GM12878 (cell line): Measurements from ENCODE around the gene C10orf105. TPM values are rescaled to one million over a fixed set of nuclear protein-coding genes. Genes with fewer than 3 reads are reported as not detected.

Experiments used
- ATAC-seq: fragments of 200-7000 bp; cut with Tn5 transposase; 3 replicates; pipeline ENCODE4 v1.9.1; 2020; ENCODE audit warnings: mild to moderate bottlenecking, moderate library complexity
- BruUV-seq: library from RNA; stranded (reverse); fragments of 400-500 nt; replicated peaks from 2 replicates; lab custom pipeline; 2021; lab: Mats Ljungman, UMichigan
- CTCF ChIA-PET: fragments of 300-600 bp; sonication (Branson Sonifier 250); formaldehyde crosslinking; extraction: SDS; loops from one replicate; lab custom pipeline; 2021; ENCODE audit warnings: inconsistent platforms; lab: Yijun Ruan, JAX
- POLR2A ChIA-PET: fragments of 350-600 bp; formaldehyde crosslinking; extraction: SDS; loops from one replicate; lab custom pipeline; 2021; ENCODE audit warnings: inconsistent platforms; lab: Charles Lee
- RAD21 ChIA-PET: fragments of 300-600 bp; sonication (Branson Sonifier 250); formaldehyde crosslinking; loops from one replicate; lab custom pipeline; 2023; ENCODE audit warnings: antibody characterized with exemption; ENCODE audit not compliant: unreplicated experiment; lab: Charles Lee
- SMC1A ChIA-PET: fragments of 300-600 bp; sonication (Branson Sonifier 250); formaldehyde crosslinking; loops from one replicate; lab custom pipeline; 2023; ENCODE audit not compliant: unreplicated experiment, uncharacterized antibody; lab: Charles Lee
- DNase-seq: peaks from one replicate; pipeline ENCODE4 v3.0.0-alpha.2; 2011; ENCODE audit warnings: low read depth, low spot score
- FAIRE-seq: peaks from 3 replicates; lab custom pipeline; 2011; peaks lifted over from hg19 to GRCh38; lab: Jason Lieb, UNC
- H2AFZ ChIP-seq: 2 replicates; pipeline ENCODE4 v1.6.0; 2011; ENCODE audit warnings: low read depth, low read length, control low read depth; ENCODE audit not compliant: control insufficient read depth
- H3K27ac ChIP-seq: 2 replicates; pipeline ENCODE4 v1.5.1; 2011; ENCODE audit warnings: control low read depth; ENCODE audit not compliant: control insufficient read depth, insufficient read depth
- H3K27me3 ChIP-seq, 2 experiments: replicated peaks in 1 of 2; 2 replicates each; pipeline versions ENCODE4 v1.6.0 to v1.6.1; 2011; ENCODE audit warnings: low read length in 1 of 2; ENCODE audit not compliant: control insufficient read depth in 2 of 2, insufficient read depth in 2 of 2
- H3K36me3 ChIP-seq, 2 experiments: 2 replicates each; pipeline ENCODE4 v1.5.1; 2011; ENCODE audit warnings: low read length in 1 of 2; ENCODE audit not compliant: control insufficient read depth in 2 of 2, insufficient read depth in 2 of 2
- H3K4me1 ChIP-seq: 2 replicates; pipeline ENCODE4 v1.6.1; 2011; ENCODE audit warnings: mild to moderate bottlenecking, low read length, moderate library complexity, mixed read lengths; ENCODE audit not compliant: control insufficient read depth, insufficient read depth
- H3K4me2 ChIP-seq: 2 replicates; pipeline ENCODE4 v1.6.0; 2011; ENCODE audit warnings: control low read depth; ENCODE audit not compliant: control insufficient read depth, insufficient read depth
- H3K4me3 ChIP-seq: fragments of 200-600 bp; sonication (generic); 2 replicates; pipeline ENCODE4 v1.5.1; 2016
- H3K79me2 ChIP-seq: 2 replicates; pipeline ENCODE4 v1.6.0; 2011; ENCODE audit warnings: low read length; ENCODE audit not compliant: control insufficient read depth, insufficient read depth
- H3K9ac ChIP-seq: 2 replicates; pipeline ENCODE4 v1.8.0; 2011; ENCODE audit warnings: low read length, control low read depth, mixed read lengths; ENCODE audit not compliant: control insufficient read depth, insufficient read depth
- H3K9me3 ChIP-seq: replicated peaks from 3 replicates; pipeline ENCODE4 v1.5.1; 2011; ENCODE audit warnings: mild to moderate bottlenecking, low read length; ENCODE audit not compliant: control insufficient read depth, insufficient read depth
- H4K20me1 ChIP-seq: 2 replicates; pipeline ENCODE4 v1.6.0; 2011; ENCODE audit not compliant: control insufficient read depth, insufficient read depth
- BRCA1 ChIP-seq: IDR thresholded peaks from 2 replicates; pipeline ENCODE4 v1.6.1; 2011; ENCODE audit warnings: low read depth, low read length, improper control_type of control experiment
- CUX1 ChIP-seq: IDR thresholded peaks from 2 replicates; pipeline ENCODE4 v1.6.1; 2012; ENCODE audit warnings: improper control_type of control experiment, low read depth, low read length; ENCODE audit not compliant: insufficient replicate concordance
- EED ChIP-seq: sonication (generic); IDR thresholded peaks from 2 replicates; pipeline ENCODE4 v1.6.1; 2016; ENCODE audit warnings: antibody characterized with exemption, low read depth
- MYB ChIP-seq: fragments of 150-350 bp; IDR thresholded peaks from 2 replicates; pipeline ENCODE4 v1.6.1; 2014; ENCODE audit warnings: mild to moderate bottlenecking, low read depth, low read length, borderline replicate concordance
- SMAD5 ChIP-seq: IDR thresholded peaks from 2 replicates; pipeline ENCODE4 v1.6.1; 2016; ENCODE audit warnings: antibody characterized with exemption, low read depth
- TCF7 ChIP-seq: IDR thresholded peaks from 2 replicates; pipeline ENCODE4 v1.6.1; 2014; ENCODE audit warnings: antibody characterized with exemption, borderline replicate concordance
- WGBS: methylation state at CpG from one replicate; pipeline ENCODE4 v1.1.6; 2016; ENCODE audit warnings: low lambda C conversion rate; ENCODE audit not compliant: insufficient replicate concordance, insufficient coverage; ENCODE audit errors: missing lambda C conversion rate; 5-methylcytosine and 5-hydroxymethylcytosine counted together
- in situ Hi-C: fragments of 300-500 bp; cut with MboI; formaldehyde crosslinking; loops from 9 replicates; pipeline ENCODE4 v1.14.3; 2018; ENCODE audit warnings: mixed read lengths
- intact Hi-C: fragments of 100-400 bp; cut with micrococcal nuclease; formaldehyde crosslinking; loops from one replicate; pipeline ENCODE4 v1.14.2; 2022; ENCODE audit not compliant: unreplicated experiment
- polyA plus RNA-seq, 11 experiments: library from polyadenylated mRNA; depleted of rRNA in 4 of 11; unstranded in 6 of 11; stranded (reverse) in 5 of 11; fragments of >200 nt; fragmentation: Nextera tagmentation in 4 of 11; fragmentation: Illumina TruSeq in 1 of 11; extraction: Ambion mirVana in 4 of 11; extraction: Trizol in 1 of 11; gene quantifications; 1 replicate in 1 of 11; 2 replicates in 10 of 11; pipeline versions ENCODE4 v1.2.1 to v1.2.3, GENCODE V29; 2011 to 2016; ENCODE audit warnings: inconsistent platforms in 2 of 11, missing spikeins in 2 of 11, low read depth in 1 of 11
- total RNA-seq, 4 experiments: library from RNA; depleted of rRNA in 3 of 4; stranded (reverse); fragments of >200 nt in 3 of 4; fragmentation: Illumina TruSeq in 1 of 4; extraction: Trizol in 1 of 4; gene quantifications; 2 replicates each; pipeline versions ENCODE4 v1.2.1 to v1.2.3, GENCODE V29; 2013 to 2021
- TF ChIP-seq, protein P1 (sequence below): fragments of 450-650 bp; IDR thresholded peaks from 2 replicates; pipeline ENCODE4 v1.6.1; 2018; ENCODE audit warnings: mild to moderate bottlenecking, low read depth, moderate library complexity; ENCODE audit not compliant: partially characterized antibody
- TF ChIP-seq, protein P2 (sequence below): IDR thresholded peaks from 2 replicates; pipeline ENCODE4 v1.6.1; 2011; ENCODE audit warnings: low read depth, low read length, improper control_type of control experiment, borderline replicate concordance

C10orf105 gene
- total and polyA plus RNA-seq, 10 of the 15 experiments (the other 5 are each of a cell fraction or from before 2014, with no cell fraction given): 0.04 to 0.06 (median 0.05) TPM; not detected in 7

GRCh38 chr10:71706216-71707121 is 13.1 kb downstream of the C10orf105 start:
- RAD21 ChIA-PET: interaction anchor here (0.7 to 3.1 kb wide), 10 partner anchors 9 to 391 kb away, joined by 3 to 32 read pairs (median 4); partner anchors contain the start of gene VSIR
- SMC1A ChIA-PET: interaction anchor here (1.0 to 4.3 kb wide), 11 partner anchors 8 to 322 kb away, joined by 3 to 51 read pairs (median 5); partner anchors contain the start of gene VSIR
- no peak for DNase-seq
- WGBS: 43% methylated on average over 35 of the region's 35 CpGs
- Histone ChIP-seq H3K79me2 (no peaks in the 10 kb centered on the region), H3K4me2 (no peak overlapping the region), H3K9me3 (no peaks in the 10 kb centered on the region), H3K36me3 (no peaks in the 10 kb centered on the region), H3K4me1 (no peaks in the 10 kb centered on the region), H3K4me3 (no peak overlapping the region), H2AFZ (no peak overlapping the region), H3K27me3 (no peaks in the 10 kb centered on the region; a peak in 1 of 4 replicates), H3K27ac (no peak overlapping the region), H4K20me1 (no peaks in the 10 kb centered on the region), H3K9ac (no peak overlapping the region)
- FAIRE-seq: no peak
- CTCF ChIA-PET: interaction anchor here (0.8 to 6.3 kb wide), 21 partner anchors 10 to 391 kb away, joined by 3 to 116 read pairs (median 8); partner anchors contain the start of gene SLC29A3
- in situ Hi-C loops: loop anchor here (10.0 kb wide), 1 partner anchor 322 kb away; no protein-coding TSS in a partner anchor
- intact Hi-C loops: loop anchor here (5.0 kb wide), 2 partner anchors 106 to 219 kb away; no protein-coding TSS in a partner anchor
- no peak for ATAC-seq
- BruUV-seq: no TSS peak
- POLR2A ChIA-PET: interaction anchor here (1.2 kb wide), 1 partner anchor 42 kb away, joined by 4 read pairs; no protein-coding TSS in a partner anchor
- no peak for TF ChIP-seq EED
- TF ChIP-seq, protein P1, sequence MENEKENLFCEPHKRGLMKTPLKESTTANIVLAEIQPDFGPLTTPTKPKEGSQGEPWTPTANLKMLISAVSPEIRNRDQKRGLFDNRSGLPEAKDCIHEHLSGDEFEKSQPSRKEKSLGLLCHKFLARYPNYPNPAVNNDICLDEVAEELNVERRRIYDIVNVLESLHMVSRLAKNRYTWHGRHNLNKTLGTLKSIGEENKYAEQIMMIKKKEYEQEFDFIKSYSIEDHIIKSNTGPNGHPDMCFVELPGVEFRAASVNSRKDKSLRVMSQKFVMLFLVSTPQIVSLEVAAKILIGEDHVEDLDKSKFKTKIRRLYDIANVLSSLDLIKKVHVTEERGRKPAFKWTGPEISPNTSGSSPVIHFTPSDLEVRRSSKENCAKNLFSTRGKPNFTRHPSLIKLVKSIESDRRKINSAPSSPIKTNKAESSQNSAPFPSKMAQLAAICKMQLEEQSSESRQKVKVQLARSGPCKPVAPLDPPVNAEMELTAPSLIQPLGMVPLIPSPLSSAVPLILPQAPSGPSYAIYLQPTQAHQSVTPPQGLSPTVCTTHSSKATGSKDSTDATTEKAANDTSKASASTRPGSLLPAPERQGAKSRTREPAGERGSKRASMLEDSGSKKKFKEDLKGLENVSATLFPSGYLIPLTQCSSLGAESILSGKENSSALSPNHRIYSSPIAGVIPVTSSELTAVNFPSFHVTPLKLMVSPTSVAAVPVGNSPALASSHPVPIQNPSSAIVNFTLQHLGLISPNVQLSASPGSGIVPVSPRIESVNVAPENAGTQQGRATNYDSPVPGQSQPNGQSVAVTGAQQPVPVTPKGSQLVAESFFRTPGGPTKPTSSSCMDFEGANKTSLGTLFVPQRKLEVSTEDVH: no peak
- no peak for TF ChIP-seq TCF7
- TF ChIP-seq, protein P2, sequence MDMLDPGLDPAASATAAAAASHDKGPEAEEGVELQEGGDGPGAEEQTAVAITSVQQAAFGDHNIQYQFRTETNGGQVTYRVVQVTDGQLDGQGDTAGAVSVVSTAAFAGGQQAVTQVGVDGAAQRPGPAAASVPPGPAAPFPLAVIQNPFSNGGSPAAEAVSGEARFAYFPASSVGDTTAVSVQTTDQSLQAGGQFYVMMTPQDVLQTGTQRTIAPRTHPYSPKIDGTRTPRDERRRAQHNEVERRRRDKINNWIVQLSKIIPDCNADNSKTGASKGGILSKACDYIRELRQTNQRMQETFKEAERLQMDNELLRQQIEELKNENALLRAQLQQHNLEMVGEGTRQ: no peak
- no peak for TF ChIP-seq MYB
- no peak for TF ChIP-seq CUX1
- TF ChIP-seq BRCA1: no peak
- TF ChIP-seq SMAD5: no peak
